ENCODE results near the gene CXCR6.

DNA sequence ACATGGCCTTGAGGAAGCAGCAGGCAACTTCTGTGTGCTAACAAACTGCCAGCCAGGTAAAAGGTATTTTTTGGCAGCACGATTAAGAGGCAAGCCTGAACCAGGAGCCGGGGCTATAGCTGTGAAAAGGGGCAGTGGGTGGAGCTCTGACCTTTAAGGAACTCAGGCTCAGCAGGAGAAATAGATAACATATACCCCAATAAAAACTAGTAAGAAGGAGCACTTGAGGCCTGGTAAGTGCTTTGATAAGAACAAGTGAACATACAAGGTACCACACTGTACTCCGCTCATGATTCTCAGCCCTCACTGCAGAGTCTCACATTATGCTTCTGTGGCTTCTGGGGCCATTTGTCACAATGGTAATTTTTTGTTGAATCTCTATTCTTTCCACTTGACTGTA, 46.9 kb downstream of the CXCR6 start:
- TF ChIP-seq POLR2A (IDR thresholded peaks at IDR 0.05; ENCODE audit: low read length) = no peak
- TF ChIP-seq GATA1 (IDR thresholded peaks at IDR 0.05; ENCODE audit: low read depth, low read length) = no peak
